ENCODE results near the gene POGLUT3. TPM values are rescaled to one million over a fixed set of nuclear protein-coding genes. Genes with fewer than 3 reads are reported as not detected.

POGLUT3 gene
- total and polyA plus RNA-seq, 12 donors: 5.9 to 17.9 (median 10.5) TPM

- intact Hi-C loops (cut with DNase I): loop anchor here in 1 of 10 donors (5.0 kb wide), 1 partner anchor 97 kb away; no protein-coding TSS in a partner anchor
- Histone ChIP-seq H3K27ac (no peak overlapping the region), H3K4me1 (no peaks in the 10 kb centered on the region), H3K4me3 (no peak overlapping the region), H3K9me3 (no peaks in the 10 kb centered on the region), H3K27me3 (no peaks in the 10 kb centered on the region), H3K36me3 (no peaks in the 10 kb centered on the region)
- DNase-seq: no peak
- WGBS, 2 donors: 72 to 76% methylated on average over 6 of the region's 6 CpGs
- ATAC-seq: no peak
- TF ChIP-seq, protein P1, sequence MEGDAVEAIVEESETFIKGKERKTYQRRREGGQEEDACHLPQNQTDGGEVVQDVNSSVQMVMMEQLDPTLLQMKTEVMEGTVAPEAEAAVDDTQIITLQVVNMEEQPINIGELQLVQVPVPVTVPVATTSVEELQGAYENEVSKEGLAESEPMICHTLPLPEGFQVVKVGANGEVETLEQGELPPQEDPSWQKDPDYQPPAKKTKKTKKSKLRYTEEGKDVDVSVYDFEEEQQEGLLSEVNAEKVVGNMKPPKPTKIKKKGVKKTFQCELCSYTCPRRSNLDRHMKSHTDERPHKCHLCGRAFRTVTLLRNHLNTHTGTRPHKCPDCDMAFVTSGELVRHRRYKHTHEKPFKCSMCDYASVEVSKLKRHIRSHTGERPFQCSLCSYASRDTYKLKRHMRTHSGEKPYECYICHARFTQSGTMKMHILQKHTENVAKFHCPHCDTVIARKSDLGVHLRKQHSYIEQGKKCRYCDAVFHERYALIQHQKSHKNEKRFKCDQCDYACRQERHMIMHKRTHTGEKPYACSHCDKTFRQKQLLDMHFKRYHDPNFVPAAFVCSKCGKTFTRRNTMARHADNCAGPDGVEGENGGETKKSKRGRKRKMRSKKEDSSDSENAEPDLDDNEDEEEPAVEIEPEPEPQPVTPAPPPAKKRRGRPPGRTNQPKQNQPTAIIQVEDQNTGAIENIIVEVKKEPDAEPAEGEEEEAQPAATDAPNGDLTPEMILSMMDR (IDR thresholded peaks at IDR 0.05): no peak
Observed at GRCh38 chr11:108535384-108535955, 37.3 kb upstream of the POGLUT3 start.

GRCh38 chr11:108534274-108534882 is 36.2 kb upstream of the POGLUT3 start:
- Histone ChIP-seq H3K27me3 (no peaks in the 10 kb centered on the region), H3K4me3 (no peak overlapping the region), H3K27ac (no peak overlapping the region), H3K9me3 (no peaks in the 10 kb centered on the region), H3K4me1 (no peaks in the 10 kb centered on the region), H3K36me3 (no peaks in the 10 kb centered on the region)
- intact Hi-C loops (cut with DNase I): no loop called here
- 75% methylated on average over 2 of the region's 2 CpGs for WGBS, 2 donors
- no peak for DNase-seq
- TF ChIP-seq, protein P1 (IDR thresholded peaks at IDR 0.05): no peak
- no peak for ATAC-seq

DNA sequence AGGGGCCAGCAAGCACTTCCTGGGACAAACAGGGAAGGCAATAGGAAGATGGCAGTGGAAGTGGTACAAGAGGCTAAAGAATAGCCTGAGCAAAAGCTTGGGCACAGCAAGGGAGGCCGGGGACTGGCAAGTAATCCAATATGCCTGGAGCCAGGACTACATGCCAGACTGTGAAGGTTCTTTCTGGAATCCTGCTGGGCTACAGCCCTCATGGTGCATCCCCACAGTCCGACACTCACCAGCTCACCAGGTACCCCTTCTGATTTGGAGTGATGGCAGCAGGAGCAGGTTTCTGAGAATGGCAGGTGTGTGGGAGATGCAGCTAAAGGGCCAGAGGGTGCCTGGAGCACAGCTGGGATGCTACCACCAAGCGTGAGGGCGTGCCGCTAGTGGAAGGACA is 32.2 kb upstream of the POGLUT3 start:
- no peaks in the 10 kb centered on the region for H3K9me3 ChIP-seq
- intact Hi-C loops (cut with DNase I): no loop called here
- no peak overlapping the region for H3K27ac ChIP-seq
- WGBS, 2 donors: 98% methylated on average over 5 of the region's 5 CpGs
- peaks cover 0 to 3% (median 0%) of the 10 kb centered on the region in 7 donors for H3K27me3 ChIP-seq
- no peaks in the 10 kb centered on the region for H3K4me1 ChIP-seq
- H3K36me3 ChIP-seq: no peaks in the 10 kb centered on the region
- TF ChIP-seq, protein P1 (IDR thresholded peaks at IDR 0.05): no peak
- ATAC-seq: no peak
- no peak overlapping the region for H3K4me3 ChIP-seq
- DNase-seq: no peak

GRCh38 chr11:108527382-108527781 is 29.2 kb upstream of the POGLUT3 start:
- no peaks in the 10 kb centered on the region for H3K4me1 ChIP-seq
- H3K36me3 ChIP-seq: no peaks in the 10 kb centered on the region
- H3K27ac ChIP-seq: no peak overlapping the region
- no peak overlapping the region for H3K4me3 ChIP-seq
- no peak for DNase-seq
- WGBS, 2 donors: 70 to 79% methylated on average over 6 of the region's 6 CpGs
- TF ChIP-seq, protein P1 (IDR thresholded peaks at IDR 0.05): no peak
- peaks cover 0 to 3% (median 0%) of the 10 kb centered on the region in 7 donors for H3K27me3 ChIP-seq
- ATAC-seq: no peak
- intact Hi-C loops (cut with DNase I): loop anchor here in 1 of 10 donors (5.0 kb wide), 1 partner anchor 1800 kb away; no protein-coding TSS in a partner anchor
- H3K9me3 ChIP-seq: no peaks in the 10 kb centered on the region

Data from heart right ventricle (tissue), 16 donors.